A549 treated with CpdA at 1 μM for 4 hours (cell line): ENCODE results near the gene PDE6G. TPM values are rescaled to one million over a fixed set of nuclear protein-coding genes. Genes with fewer than 3 reads are reported as not detected.

Experiments
- total RNA-seq: library from RNA; stranded (reverse); fragments of 200-300 nt; extraction: Qiagen RNA extraction; gene quantifications from 5 replicates; pipeline ENCODE4 v1.2.3, GENCODE V29; 2022; ENCODE audit warnings: low read depth

The PDE6G gene
- 1.6 to 2.5 TPM (median 1.7 TPM) in 5 replicates for total RNA-seq

GRCh38 chr17:81656118-81656743 lies at the start of gene PDE6G:
Gene PDE6G (minus strand): TSS chr17:81656542. CDS start chr17:81653305, 3,237 bp downstream.

GRCh38 chr17:81702934-81703746 lies 46.8 kb upstream of the PDE6G start, which contains the start of gene MRPL12:
Gene MRPL12 (plus strand): TSS chr17:81703367. CDS start chr17:81703502, 135 bp downstream.

GRCh38 chr17:81683584-81684441 lies 27.5 kb upstream of the PDE6G start, which contains the start of the genes ARL16 and HGS:
Gene ARL16 (minus strand): TSS chr17:81683797. CDS start chr17:81683753, 44 bp downstream.
Gene HGS (plus strand): TSS chr17:81684011. CDS start chr17:81684067, 56 bp downstream.

GRCh38 chr17:81666342-81667191 lies 10.2 kb upstream of the PDE6G start, which contains the start of the genes CCDC137 and OXLD1:
Gene CCDC137 (plus strand): TSS chr17:81666737. CDS start chr17:81666767, 30 bp downstream.
Gene OXLD1 (minus strand): TSS chr17:81666605. CDS start chr17:81666577, 28 bp downstream.

GRCh38 chr17:81636505-81637288 lies 19.6 kb downstream of the PDE6G start, which contains the start of the genes NPLOC4 and TSPAN10:
Gene NPLOC4 (minus strand): TSS chr17:81637112. CDS start chr17:81636930, 182 bp downstream.
Gene TSPAN10 (plus strand): TSS chr17:81637196. CDS start chr17:81642413, 5,217 bp downstream.

Other genes starting within 250 kb of the PDE6G start
- gene ACTG1, start 143.7 kb downstream of the PDE6G start, total RNA-seq, result 4,839 to 6,943 TPM (median 5,456 TPM) in 5 replicates
- gene FSCN2, start 128.2 kb downstream of the PDE6G start, total RNA-seq, result 0.61 to 2.0 TPM (median 0.89 TPM) in 5 replicates
- 18.0 to 28.3 TPM (median 23.3 TPM) in 5 replicates for gene FAAP100, start 104.2 kb downstream of the PDE6G start, total RNA-seq
- 95.7 to 107 TPM (median 106 TPM) in 5 replicates for gene NPLOC4, start 19.4 kb downstream of the PDE6G start, total RNA-seq
- gene TSPAN10, start 19.3 kb downstream of the PDE6G start, total RNA-seq, result 4.5 to 7.3 TPM (median 5.4 TPM) in 5 replicates
- gene OXLD1, start 10.1 kb upstream of the PDE6G start, total RNA-seq, result 33.1 to 63.0 TPM (median 59.1 TPM) in 5 replicates
- gene CCDC137, start 10.2 kb upstream of the PDE6G start, total RNA-seq, result 61.3 to 77.1 TPM (median 65.9 TPM) in 5 replicates
- 50.3 to 54.8 TPM (median 53.2 TPM) in 5 replicates for gene ARL16, start 27.3 kb upstream of the PDE6G start, total RNA-seq
- gene HGS, start 27.5 kb upstream of the PDE6G start, total RNA-seq, result 155 to 217 TPM (median 201 TPM) in 5 replicates
- gene MRPL12, start 46.8 kb upstream of the PDE6G start, total RNA-seq, result 216 to 324 TPM (median 299 TPM) in 5 replicates
- gene SLC25A10, start 55.7 kb upstream of the PDE6G start, total RNA-seq, result 29.1 to 45.9 TPM (median 40.7 TPM) in 5 replicates
- gene GCGR, start 147.6 kb upstream of the PDE6G start, total RNA-seq, result 0.22 to 0.65 TPM (median 0.28 TPM) in 5 replicates
- gene MCRIP1, start 176.7 kb upstream of the PDE6G start, total RNA-seq, result 78.9 to 105 TPM (median 92.0 TPM) in 5 replicates
- gene PPP1R27, start 178.5 kb upstream of the PDE6G start, total RNA-seq, result 0.18 to 0.40 TPM in 2 of 5 replicates, not detected in the others
- gene P4HB, start 204.0 kb upstream of the PDE6G start, total RNA-seq, result 726 to 785 TPM (median 751 TPM) in 5 replicates
- gene ARHGDIA, start 214.8 kb upstream of the PDE6G start, total RNA-seq, result 578 to 637 TPM (median 592 TPM) in 5 replicates
- gene ALYREF, start 235.0 kb upstream of the PDE6G start, total RNA-seq, result 166 to 254 TPM (median 246 TPM) in 5 replicates
- gene ANAPC11, start 235.2 kb upstream of the PDE6G start, total RNA-seq, result 192 to 295 TPM (median 277 TPM) in 5 replicates
- gene NPB, start 245.7 kb upstream of the PDE6G start, total RNA-seq, result 0.16 to 1.0 TPM (median 0.59 TPM) in 5 replicates